Breast epithelium (tissue), 3 donors: ENCODE measurements around the gene ZNF778.

Source experiments
- CTCF ChIP-seq, 3 donors: fragments of 450-650 bp; IDR thresholded peaks; one replicate each; pipeline ENCODE4 v1.5.1; 2016 to 2017; ENCODE audit warnings: antibody characterized with exemption in 3 of 3, mild to moderate bottlenecking in 3 of 3, moderate library complexity in 3 of 3
- POLR2AphosphoS5 ChIP-seq, 3 donors: sonication (generic); formaldehyde crosslinking; IDR thresholded peaks; one replicate each; pipeline ENCODE4 v1.6.1; 2017; ENCODE audit warnings: antibody characterized with exemption in 3 of 3

DNA sequence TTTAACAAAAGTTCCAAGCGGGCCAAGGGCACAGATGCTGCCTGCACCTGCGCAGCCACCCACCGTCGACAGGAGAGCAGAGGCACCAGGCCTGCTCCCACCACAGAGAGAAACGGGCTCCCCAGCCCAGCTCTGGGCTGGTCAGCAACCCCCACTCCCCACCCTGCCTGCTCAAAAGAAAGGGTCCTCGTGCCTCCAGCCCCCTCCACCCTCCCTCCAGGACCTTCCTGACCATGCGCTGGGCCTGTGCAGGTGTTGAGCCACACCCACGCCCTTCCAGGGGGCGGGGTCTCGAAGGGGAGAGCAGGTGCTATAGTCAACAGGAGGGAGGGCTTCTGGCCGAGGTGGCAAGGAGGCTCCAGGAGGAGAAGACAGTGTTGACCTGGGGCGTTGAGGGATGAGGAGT lies 25.3 kb downstream of the ZNF778 start:
- no peak for TF ChIP-seq CTCF (IDR thresholded peaks at IDR 0.05)
- no peak for TF ChIP-seq POLR2AphosphoS5 (IDR thresholded peaks at IDR 0.05)
